GM12892 (cell line): ENCODE results near the gene TBC1D14.

ENCODE experiments used
- POLR2AphosphoS5 ChIP-seq: IDR thresholded peaks from 2 replicates; pipeline ENCODE4 v1.6.1; 2011; ENCODE audit warnings: low read depth, low read length, control low read depth
- TAF1 ChIP-seq: IDR thresholded peaks from 2 replicates; pipeline ENCODE4 v1.6.1; 2011; ENCODE audit warnings: low read depth, mild to moderate bottlenecking, control low read depth, low read length, borderline replicate concordance

- TF ChIP-seq TAF1 (no peak), POLR2AphosphoS5 (no peak)
These were observed 41.2 kb upstream of the TBC1D14 start for GRCh38 chr4:6868386-6868785.
